Sigmoid colon (tissue), 7 donors: ENCODE results near the gene GJC1. TPM values are rescaled to one million over a fixed set of nuclear protein-coding genes. Genes with fewer than 3 reads are reported as not detected.

Experiments
- DNase-seq: peaks from one replicate; pipeline ENCODE4 v3.0.0-alpha.2; 2019
- H3K27ac ChIP-seq, 4 donors: fragments of 200-600 bp; sonication (generic); one replicate each; pipeline ENCODE4 v1.5.1; 2016 to 2019; ENCODE audit warnings: mild to moderate bottlenecking in 1 of 4
- H3K27me3 ChIP-seq, 3 donors: fragments of 200-600 bp; sonication (generic); one replicate each; pipeline ENCODE4 v1.5.1; 2019; ENCODE audit warnings: mild to moderate bottlenecking in 1 of 3
- H3K36me3 ChIP-seq, 4 donors: fragments of 200-600 bp; sonication (generic); one replicate each; pipeline ENCODE4 v1.5.1; 2016 to 2019
- H3K4me1 ChIP-seq, 4 donors: fragments of 200-600 bp; sonication (generic); one replicate each; pipeline ENCODE4 v1.5.1; 2017 to 2019
- H3K4me3 ChIP-seq, 4 donors: fragments of 200-600 bp; sonication (generic); one replicate each; pipeline ENCODE4 v1.5.1; 2017 to 2019; ENCODE audit warnings: mild to moderate bottlenecking in 2 of 4, moderate library complexity in 1 of 4
- H3K9me3 ChIP-seq, 4 donors: fragments of 200-600 bp in 3 of 4; sonication (generic) in 3 of 4; one replicate each; pipeline versions ENCODE4 v1.5.1 to v1.6.1; 2013 to 2019
- EP300 ChIP-seq, 4 donors: sonication (generic); formaldehyde crosslinking; IDR thresholded peaks; one replicate each; pipeline ENCODE4 v1.6.1; 2017; ENCODE audit warnings: antibody characterized with exemption in 4 of 4
- POLR2A ChIP-seq, 2 donors: fragments of 450-650 bp; IDR thresholded peaks; one replicate each; pipeline ENCODE4 v1.6.1; 2016; ENCODE audit warnings: antibody characterized with exemption in 2 of 2, mild to moderate bottlenecking in 2 of 2, moderate library complexity in 2 of 2
- POLR2AphosphoS5 ChIP-seq, 4 donors: sonication (generic); formaldehyde crosslinking; IDR thresholded peaks; one replicate each; pipeline ENCODE4 v1.6.1; 2017; ENCODE audit warnings: antibody characterized with exemption in 4 of 4
- WGBS, 2 donors: extraction: QIAGEN DNeasy Blood & Tissue Kit; methylation state at CpG; one replicate each; pipeline ENCODE4 v1.1.7; 2013; 5-methylcytosine and 5-hydroxymethylcytosine counted together
- intact Hi-C: fragments of 100-400 bp; cut with DNase I; formaldehyde crosslinking; loops from one replicate; pipeline ENCODE4 v1.15.1; 2023
- polyA plus RNA-seq, 3 donors: library from polyadenylated mRNA; stranded (reverse); fragments of 200-250 nt; gene quantifications; one replicate each; pipeline ENCODE4 v1.2.3, GENCODE V29; 2013
- total RNA-seq, 4 donors: library from RNA; depleted of rRNA; stranded (reverse); fragments of >200 nt; gene quantifications; one replicate each; pipeline ENCODE4 v1.1.0, GENCODE V29; 2016
- TF ChIP-seq, protein P1 (sequence below), 4 experiments: fragments of 450-650 bp in 3 of 4; fragments of 200-600 bp in 1 of 4; IDR thresholded peaks; one replicate each; pipeline ENCODE4 v1.5.1; 2016 to 2019; ENCODE audit warnings: antibody characterized with exemption in 4 of 4, mild to moderate bottlenecking in 3 of 4, moderate library complexity in 2 of 4
- donor health status: healthy with polysubstance abuse.
- donor health status: Bipolar disorder and iron deficiency.
- donor health status: healthy.

Gene GJC1
- total and polyA plus RNA-seq, 7 donors, result 0.23 to 134 (median 68.0) TPM

DNA sequence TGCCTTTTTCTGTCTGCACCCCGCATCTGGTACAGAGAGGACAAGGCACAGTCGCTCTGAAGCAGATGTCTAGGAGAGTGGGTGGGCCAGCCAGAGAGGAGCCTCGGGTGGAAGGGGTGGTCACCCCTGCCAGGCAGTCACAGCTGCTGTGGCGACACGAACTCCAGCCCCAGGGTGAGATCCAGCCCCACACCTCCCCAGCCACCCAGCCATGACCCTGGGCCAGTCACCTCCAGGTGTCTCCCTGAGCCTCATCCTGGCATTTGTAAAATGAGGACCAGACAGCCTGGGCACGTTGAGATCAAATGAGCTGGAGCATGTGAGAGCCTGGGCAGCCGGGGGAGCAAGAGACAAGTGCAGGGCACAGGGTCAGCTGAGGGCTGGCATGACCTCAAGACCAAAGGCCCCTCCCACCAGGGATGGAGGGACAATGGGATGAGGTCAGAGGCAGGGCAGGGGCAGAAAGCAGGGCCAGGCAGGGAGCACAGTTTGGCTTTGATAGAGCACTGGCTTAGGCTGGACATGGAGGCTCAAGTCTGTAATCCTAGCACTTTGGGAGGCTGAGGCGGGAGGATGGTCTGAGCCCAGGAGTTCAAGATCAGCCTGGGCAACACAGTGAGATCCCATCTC lies 63.6 kb downstream of the GJC1 start:
- Histone ChIP-seq H3K27ac (no peak overlapping the region), H3K27me3 (peaks cover 0 to 13% (median 4%) of the 10 kb centered on the region in 3 donors), H3K4me1 (no peaks in the 10 kb centered on the region), H3K9me3 (no peaks in the 10 kb centered on the region), H3K36me3 (no peaks in the 10 kb centered on the region), H3K4me3 (no peak overlapping the region)
- intact Hi-C loops, result no loop called here
- DNase-seq, result peak; percentile 46
- no peak for TF ChIP-seq POLR2AphosphoS5 (IDR thresholded peaks at IDR 0.05)
- no peak for TF ChIP-seq POLR2A (IDR thresholded peaks at IDR 0.05)
- TF ChIP-seq, protein P1, sequence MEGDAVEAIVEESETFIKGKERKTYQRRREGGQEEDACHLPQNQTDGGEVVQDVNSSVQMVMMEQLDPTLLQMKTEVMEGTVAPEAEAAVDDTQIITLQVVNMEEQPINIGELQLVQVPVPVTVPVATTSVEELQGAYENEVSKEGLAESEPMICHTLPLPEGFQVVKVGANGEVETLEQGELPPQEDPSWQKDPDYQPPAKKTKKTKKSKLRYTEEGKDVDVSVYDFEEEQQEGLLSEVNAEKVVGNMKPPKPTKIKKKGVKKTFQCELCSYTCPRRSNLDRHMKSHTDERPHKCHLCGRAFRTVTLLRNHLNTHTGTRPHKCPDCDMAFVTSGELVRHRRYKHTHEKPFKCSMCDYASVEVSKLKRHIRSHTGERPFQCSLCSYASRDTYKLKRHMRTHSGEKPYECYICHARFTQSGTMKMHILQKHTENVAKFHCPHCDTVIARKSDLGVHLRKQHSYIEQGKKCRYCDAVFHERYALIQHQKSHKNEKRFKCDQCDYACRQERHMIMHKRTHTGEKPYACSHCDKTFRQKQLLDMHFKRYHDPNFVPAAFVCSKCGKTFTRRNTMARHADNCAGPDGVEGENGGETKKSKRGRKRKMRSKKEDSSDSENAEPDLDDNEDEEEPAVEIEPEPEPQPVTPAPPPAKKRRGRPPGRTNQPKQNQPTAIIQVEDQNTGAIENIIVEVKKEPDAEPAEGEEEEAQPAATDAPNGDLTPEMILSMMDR (IDR thresholded peaks at IDR 0.05), result no peak
- TF ChIP-seq EP300 (IDR thresholded peaks at IDR 0.05), result no peak
- WGBS, 2 donors, result 50 to 63% methylated on average over 8 of the region's 8 CpGs

DNA sequence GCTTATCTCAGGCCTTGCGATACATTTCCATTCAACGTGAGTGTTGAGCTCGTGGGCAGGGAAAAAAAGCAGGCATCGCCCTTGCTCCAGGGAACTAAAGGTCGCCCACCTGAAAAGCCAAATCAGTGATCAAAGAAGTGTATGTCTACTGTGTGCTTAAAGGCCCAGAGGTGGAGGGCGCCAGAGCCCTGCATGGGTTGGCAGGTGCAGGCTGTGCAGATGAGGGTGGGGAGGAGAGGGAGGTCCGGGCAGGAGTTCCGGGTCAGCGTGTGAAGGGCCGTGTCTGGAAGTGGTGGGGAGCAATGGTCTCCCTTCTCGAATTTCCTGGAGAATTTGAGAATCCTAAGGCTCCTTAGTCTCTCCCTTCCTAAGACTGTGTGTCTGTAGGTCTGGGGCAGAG lies 64.1 kb downstream of the GJC1 start:
- no peak for TF ChIP-seq POLR2AphosphoS5 (IDR thresholded peaks at IDR 0.05)
- TF ChIP-seq, protein P1 (IDR thresholded peaks at IDR 0.05), result no peak
- no peak for TF ChIP-seq POLR2A (IDR thresholded peaks at IDR 0.05)
- no peak for TF ChIP-seq EP300 (IDR thresholded peaks at IDR 0.05)
- H3K36me3 ChIP-seq, result no peaks in the 10 kb centered on the region
- H3K4me1 ChIP-seq, result no peaks in the 10 kb centered on the region
- H3K27ac ChIP-seq, result no peak overlapping the region
- H3K27me3 ChIP-seq, result peaks cover 0 to 19% (median 10%) of the 10 kb centered on the region in 3 donors
- intact Hi-C loops, result no loop called here
- no peaks in the 10 kb centered on the region for H3K9me3 ChIP-seq
- no peak for DNase-seq
- H3K4me3 ChIP-seq, result no peak overlapping the region
- 46 to 72% methylated on average over 11 of the region's 11 CpGs for WGBS, 2 donors

DNA sequence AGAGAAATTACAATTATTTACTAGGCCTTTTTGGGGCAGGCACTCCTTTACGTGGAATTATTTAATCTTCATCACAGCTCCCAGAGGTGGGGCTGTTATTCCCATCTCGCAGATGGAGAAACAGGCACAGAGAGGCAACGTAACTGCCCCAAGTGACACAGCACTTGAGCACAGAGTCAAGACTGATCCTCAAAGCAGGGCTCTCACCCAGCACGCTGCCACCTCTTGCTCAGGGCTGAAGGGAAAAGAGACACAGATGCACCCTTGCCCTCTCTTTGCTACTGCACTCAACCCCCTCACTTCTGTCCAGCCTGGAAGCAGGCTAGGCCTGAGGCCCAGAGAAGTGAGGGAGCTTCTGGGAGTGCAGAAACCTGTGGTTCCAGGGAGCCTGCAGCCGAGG lies 66.9 kb downstream of the GJC1 start:
- intact Hi-C loops, result no loop called here
- H3K27me3 ChIP-seq, result peaks cover 14 to 44% (median 33%) of the 10 kb centered on the region in 3 donors
- WGBS, 2 donors, result 73 to 84% methylated on average over 5 of the region's 5 CpGs
- H3K27ac ChIP-seq, result no peak overlapping the region
- H3K4me1 ChIP-seq, result peaks cover 0 to 15% (median 14%) of the 10 kb centered on the region in 4 donors
- H3K9me3 ChIP-seq, result no peaks in the 10 kb centered on the region
- TF ChIP-seq POLR2AphosphoS5 (IDR thresholded peaks at IDR 0.05) (no peak), EP300 (IDR thresholded peaks at IDR 0.05) (no peak), POLR2A (IDR thresholded peaks at IDR 0.05) (no peak)
- TF ChIP-seq, protein P1 (IDR thresholded peaks at IDR 0.05), result no peak
- no peak for DNase-seq
- H3K4me3 ChIP-seq, result no peak overlapping the region
- no peaks in the 10 kb centered on the region for H3K36me3 ChIP-seq

DNA sequence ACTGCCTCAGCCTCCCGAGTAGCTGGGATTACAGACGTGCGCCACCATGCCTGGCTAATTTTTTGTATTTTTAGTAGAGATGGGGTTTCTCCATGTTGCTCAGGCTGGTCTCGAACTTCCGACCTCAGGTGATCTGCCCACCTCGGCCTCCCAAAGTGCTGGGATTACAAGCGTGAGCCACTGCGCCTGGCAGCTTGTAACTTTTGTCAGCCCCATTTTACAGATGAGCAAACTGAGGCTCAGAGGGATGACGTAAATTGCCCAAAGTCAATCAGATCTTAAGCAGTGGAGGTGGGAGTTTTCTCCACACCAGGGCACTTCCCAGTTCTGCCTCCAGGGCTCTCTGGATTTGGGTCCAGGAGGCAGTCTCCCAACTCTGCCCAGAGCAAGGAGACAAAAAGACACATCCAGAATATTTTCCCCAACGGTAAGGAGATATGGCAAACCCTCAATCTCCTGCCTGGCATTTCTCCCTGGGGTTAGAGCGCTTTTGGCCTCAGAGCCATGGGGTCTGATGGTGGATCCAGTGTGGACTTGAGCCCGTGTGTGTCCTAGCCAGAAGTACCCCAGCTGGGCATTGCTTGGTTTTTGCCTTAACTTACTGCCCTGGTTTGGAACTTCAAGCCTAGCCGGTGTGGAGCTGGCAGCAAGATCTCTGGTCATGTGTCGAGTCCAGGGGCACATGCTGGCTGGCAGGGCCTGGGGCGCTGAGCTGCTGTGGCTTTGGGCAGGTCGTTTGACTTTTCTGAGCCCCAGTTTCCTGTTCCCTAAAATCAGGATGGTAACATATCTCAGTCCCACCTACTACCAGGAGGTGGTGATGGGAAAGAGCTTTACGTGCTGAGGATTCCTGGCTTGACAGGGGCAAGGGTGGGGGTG lies 67.9 kb downstream of the GJC1 start:
- WGBS, 2 donors, result 72 to 82% methylated on average over 17 of the region's 17 CpGs
- Histone ChIP-seq H3K36me3 (no peaks in the 10 kb centered on the region), H3K27ac (no peak overlapping the region), H3K27me3 (peaks cover 14 to 52% (median 34%) of the 10 kb centered on the region in 3 donors), H3K9me3 (no peaks in the 10 kb centered on the region), H3K4me1 (peaks cover 0 to 16% (median 14%) of the 10 kb centered on the region in 4 donors), H3K4me3 (no peak overlapping the region)
- DNase-seq, result no peak
- no peak for TF ChIP-seq EP300 (IDR thresholded peaks at IDR 0.05)
- TF ChIP-seq, protein P1 (IDR thresholded peaks at IDR 0.05), result no peak
- TF ChIP-seq POLR2AphosphoS5 (IDR thresholded peaks at IDR 0.05), result no peak
- TF ChIP-seq POLR2A (IDR thresholded peaks at IDR 0.05), result no peak
- intact Hi-C loops, result no loop called here
